Activated CD8-positive, alpha-beta memory T cell treated with anti-CD3 and anti-CD28 coated beads for 48 hours (primary cell): Measurements from ENCODE around the gene NUTM2D.
A peak's percentile ranks its signal among the peaks of the same experiment; 100 is the strongest.
"Not testable (repeated sequence)": the region's sequence is repeated elsewhere in the genome, so short reads cannot be mapped to it uniquely, and the experiment has no call there.

Source experiments
- DNase-seq, 3 experiments: peaks; one replicate each; pipeline ENCODE4 v3.0.0-alpha.2; 2020; ENCODE audit warnings: low read depth in 2 of 3, low spot score in 2 of 3

The NUTM2D gene

GRCh38 chr10:87357444-87357843 is at the start of gene NUTM2D:
TSS of gene NUTM2D (plus strand) at chr10:87357744. CDS start at chr10:87358266, 522 bp downstream.
- DNase-seq, result not testable (repeated sequence)

GRCh38 chr10:87308702-87309101 is 48.8 kb upstream of the NUTM2D start:
- not testable (repeated sequence) for DNase-seq

- not testable (repeated sequence) for DNase-seq
Measured at GRCh38 chr10:87309657-87310056, 47.9 kb upstream of the NUTM2D start.

GRCh38 chr10:87311521-87311920 is 46.0 kb upstream of the NUTM2D start:
- DNase-seq, result not testable (repeated sequence)

- DNase-seq, result not testable (repeated sequence)
Measured at GRCh38 chr10:87313649-87314359, 43.7 kb upstream of the NUTM2D start.

GRCh38 chr10:87314360-87314973 is 43.1 kb upstream of the NUTM2D start:
- not testable (repeated sequence) for DNase-seq

GRCh38 chr10:87321505-87321904 is 36.0 kb upstream of the NUTM2D start:
- not testable (repeated sequence) for DNase-seq

- DNase-seq, result not testable (repeated sequence)
Measured at GRCh38 chr10:87324559-87324958, 33.0 kb upstream of the NUTM2D start.

GRCh38 chr10:87327958-87328357 is 29.6 kb upstream of the NUTM2D start:
- not testable (repeated sequence) for DNase-seq

GRCh38 chr10:87329131-87329530 is 28.4 kb upstream of the NUTM2D start:
- DNase-seq, result not testable (repeated sequence)

GRCh38 chr10:87332687-87333086 is 24.9 kb upstream of the NUTM2D start:
- not testable (repeated sequence) for DNase-seq

- not testable (repeated sequence) for DNase-seq
Measured at GRCh38 chr10:87340411-87340810, 17.1 kb upstream of the NUTM2D start.

- DNase-seq, result peak in 1 of 3 experiments; percentile 1
Measured at GRCh38 chr10:87341546-87342142, 15.9 kb upstream of the NUTM2D start.

GRCh38 chr10:87342249-87342710 is 15.3 kb upstream of the NUTM2D start:
- peak; percentile 51 to 65 (median 58) for DNase-seq

GRCh38 chr10:87342711-87343258 is 14.8 kb upstream of the NUTM2D start:
- peak; percentile 50 to 71 (median 55) for DNase-seq

- DNase-seq, result not testable (repeated sequence)
Measured at GRCh38 chr10:87345743-87346142, 11.8 kb upstream of the NUTM2D start.

GRCh38 chr10:87350161-87350560 is 7.4 kb upstream of the NUTM2D start:
- DNase-seq, result not testable (repeated sequence)

GRCh38 chr10:87352825-87353224 is 4.7 kb upstream of the NUTM2D start:
- DNase-seq, result not testable (repeated sequence)

GRCh38 chr10:87355110-87355509 is 2.4 kb upstream of the NUTM2D start:
- not testable (repeated sequence) for DNase-seq

GRCh38 chr10:87358159-87358558 is 615 bp downstream of the NUTM2D start:
- not testable (repeated sequence) for DNase-seq

- DNase-seq, result not testable (repeated sequence)
Measured at GRCh38 chr10:87369514-87370112, 12.1 kb downstream of the NUTM2D start.
